Thyroid gland (tissue), 4 donors: ENCODE results near the gene HJV.

Experiments
- POLR2A ChIP-seq, 2 donors: fragments of 450-650 bp; IDR thresholded peaks; one replicate each; pipeline ENCODE4 v1.6.1; 2017; ENCODE audit warnings: antibody characterized with exemption in 2 of 2, mild to moderate bottlenecking in 2 of 2, moderate library complexity in 1 of 2
- TF ChIP-seq, protein P1 (sequence below), 6 experiments: fragments of 200-600 bp in 3 of 6; fragments of 450-650 bp in 3 of 6; sonication (generic) in 3 of 6; IDR thresholded peaks; one replicate each; pipeline ENCODE4 v1.5.1; 2016 to 2019; ENCODE audit warnings: antibody characterized with exemption in 6 of 6, mild to moderate bottlenecking in 2 of 6, inconsistent platforms in 1 of 6, moderate library complexity in 1 of 6

DNA sequence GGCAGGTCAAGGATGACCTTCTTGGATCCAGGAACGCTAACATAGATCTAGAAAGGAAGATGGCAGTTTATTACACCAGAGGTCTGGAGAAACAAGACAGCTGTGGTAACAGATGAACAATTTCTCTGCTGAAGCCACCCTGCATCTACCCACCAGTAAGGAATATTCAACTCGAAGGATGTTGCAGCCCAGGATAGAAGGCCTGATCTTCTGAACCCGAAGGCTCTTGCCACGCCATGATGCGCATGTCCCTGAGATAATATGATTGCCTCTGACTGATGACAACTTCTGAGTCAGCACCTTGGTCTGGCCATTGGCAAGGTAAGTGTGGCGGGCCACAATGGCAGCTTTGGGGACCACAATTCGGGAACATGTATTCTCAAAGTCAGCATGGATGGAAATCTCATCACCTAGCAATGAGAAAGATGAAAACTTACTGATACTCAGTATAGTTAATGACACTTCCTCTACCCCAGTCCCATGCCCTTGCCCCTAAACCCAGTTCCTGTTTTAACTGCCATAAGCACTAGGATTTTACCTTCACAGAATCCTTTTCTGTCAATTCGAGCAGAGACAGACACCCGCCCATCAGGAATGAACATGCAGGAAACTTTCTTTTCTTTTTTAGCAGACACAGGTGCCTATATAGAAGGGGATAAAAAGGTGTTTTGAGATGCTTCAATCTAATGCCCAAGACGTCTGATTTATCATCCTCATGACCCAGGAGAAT, 27.0 kb downstream of the HJV start:
- TF ChIP-seq, protein P1, sequence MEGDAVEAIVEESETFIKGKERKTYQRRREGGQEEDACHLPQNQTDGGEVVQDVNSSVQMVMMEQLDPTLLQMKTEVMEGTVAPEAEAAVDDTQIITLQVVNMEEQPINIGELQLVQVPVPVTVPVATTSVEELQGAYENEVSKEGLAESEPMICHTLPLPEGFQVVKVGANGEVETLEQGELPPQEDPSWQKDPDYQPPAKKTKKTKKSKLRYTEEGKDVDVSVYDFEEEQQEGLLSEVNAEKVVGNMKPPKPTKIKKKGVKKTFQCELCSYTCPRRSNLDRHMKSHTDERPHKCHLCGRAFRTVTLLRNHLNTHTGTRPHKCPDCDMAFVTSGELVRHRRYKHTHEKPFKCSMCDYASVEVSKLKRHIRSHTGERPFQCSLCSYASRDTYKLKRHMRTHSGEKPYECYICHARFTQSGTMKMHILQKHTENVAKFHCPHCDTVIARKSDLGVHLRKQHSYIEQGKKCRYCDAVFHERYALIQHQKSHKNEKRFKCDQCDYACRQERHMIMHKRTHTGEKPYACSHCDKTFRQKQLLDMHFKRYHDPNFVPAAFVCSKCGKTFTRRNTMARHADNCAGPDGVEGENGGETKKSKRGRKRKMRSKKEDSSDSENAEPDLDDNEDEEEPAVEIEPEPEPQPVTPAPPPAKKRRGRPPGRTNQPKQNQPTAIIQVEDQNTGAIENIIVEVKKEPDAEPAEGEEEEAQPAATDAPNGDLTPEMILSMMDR (IDR thresholded peaks at IDR 0.05), result no peak
- TF ChIP-seq POLR2A (IDR thresholded peaks at IDR 0.05), result no peak
